ENCODE data around the gene RND3. TPM values are rescaled to one million over a fixed set of nuclear protein-coding genes. Genes with fewer than 3 reads are reported as not detected.

Gene RND3
- polyA plus RNA-seq, 2 of the 4 experiments (the other 2 are of a cell fraction), result 56.8 to 137 TPM

DNA sequence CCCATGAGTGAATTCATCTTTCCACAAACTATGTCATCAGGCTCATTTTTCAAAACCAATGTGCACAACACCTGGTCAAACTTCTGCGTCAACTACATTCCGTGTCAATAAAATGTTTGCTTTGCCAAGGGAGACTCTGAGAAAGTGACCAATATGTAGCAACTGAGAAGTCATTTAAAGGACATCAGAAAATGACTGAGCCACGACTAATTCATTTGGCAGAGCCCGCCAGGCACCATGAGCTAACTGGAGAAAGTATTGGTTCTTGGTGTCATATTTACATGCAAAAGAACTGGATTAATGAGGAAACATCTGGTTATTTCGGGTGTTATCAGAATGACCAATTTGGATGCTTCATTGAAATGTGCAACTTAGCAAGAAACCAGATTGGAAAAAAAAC, 7.2 kb downstream of the RND3 start:
- H3K27ac ChIP-seq, result peak overlapping the region; percentile 42 to 59; a peak in 5 of 6 replicates
- ChIA-PET CTCF (interaction anchor here (1.0 to 2.7 kb wide), 3 partner anchors 128 to 885 kb away, joined by 3 to 8 read pairs (median 3); no protein-coding TSS in a partner anchor), POLR2A (interaction anchor here (0.6 to 0.7 kb wide), 2 partner anchors 121 to 130 kb away, joined by 3 read pairs; no protein-coding TSS in a partner anchor)
- peak overlapping the region; percentile 97 for H3K4me2 ChIP-seq
- no peak for DNase-seq (ENCODE audit: low read depth in 1 of 2, low spot score in 1 of 2)
- no peak for FAIRE-seq
- peaks cover 94% of the 10 kb centered on the region for H3K4me1 ChIP-seq
- no peaks in the 10 kb centered on the region for H3K9me3 ChIP-seq
- ATAC-seq, result no peak
- H3K4me3 ChIP-seq, result peak overlapping the region; percentile 17; the same call in 2 of the 3 replicates
- 21% methylated on average over 5 of the region's 5 CpGs for WGBS (ENCODE audit: missing lambda C conversion rate)
- peak; percentile 42; the same call in 1 of the 2 replicates for TF ChIP-seq GATA3 (IDR thresholded peaks at IDR 0.05; ENCODE audit: borderline replicate concordance)
- no peak for TF ChIP-seq HDAC2 (IDR thresholded peaks at IDR 0.05)
- TF ChIP-seq FOSL2 (IDR thresholded peaks at IDR 0.05), result no peak
- 0 out of 2 replicates have a peak, but pooled peaks have one; percentile 31 for TF ChIP-seq FOSL2 (CRISPR knock-in tag; IDR thresholded peaks at IDR 0.05)
- peak in 1 of 2 experiments; percentile 35; a peak in 1 of 4 replicates for TF ChIP-seq CEBPB (IDR thresholded peaks at IDR 0.05)
- no peak for TF ChIP-seq CBX2 (IDR thresholded peaks at IDR 0.05; ENCODE audit: borderline replicate concordance, low read depth)
- TF ChIP-seq TFCP2L1 (CRISPR knock-in tag; IDR thresholded peaks at IDR 0.05), result peak; percentile 48; the same call in 1 of the 2 replicates

GRCh38 chr2:150479075-150479915, 8.2 kb downstream of the RND3 start:
- no peak for FAIRE-seq
- H3K4me2 ChIP-seq, result peak overlapping the region; percentile 97
- 11% methylated on average over 3 of the region's 3 CpGs for WGBS (ENCODE audit: missing lambda C conversion rate)
- DNase-seq (ENCODE audit: low read depth in 1 of 2, low spot score in 1 of 2), result no peak
- H3K27ac ChIP-seq, result peak overlapping the region; percentile 59 to 75
- CTCF ChIA-PET, result interaction anchor here (1.3 to 2.7 kb wide), 2 partner anchors 132 to 885 kb away, joined by 5 to 8 read pairs; no protein-coding TSS in a partner anchor
- peak in 1 of 2 experiments; percentile 6; a peak in 3 of 6 replicates for ATAC-seq
- H3K4me3 ChIP-seq, result peak overlapping the region; percentile 17; the same call in 2 of the 3 replicates
- H3K4me1 ChIP-seq, result peaks cover 100% of the 10 kb centered on the region
- H3K9me3 ChIP-seq, result no peaks in the 10 kb centered on the region
- POLR2A ChIA-PET, result interaction anchor here (1.2 kb wide), 1 partner anchor 13 kb away, joined by 3 read pairs; no protein-coding TSS in a partner anchor
- TF ChIP-seq, protein P1, sequence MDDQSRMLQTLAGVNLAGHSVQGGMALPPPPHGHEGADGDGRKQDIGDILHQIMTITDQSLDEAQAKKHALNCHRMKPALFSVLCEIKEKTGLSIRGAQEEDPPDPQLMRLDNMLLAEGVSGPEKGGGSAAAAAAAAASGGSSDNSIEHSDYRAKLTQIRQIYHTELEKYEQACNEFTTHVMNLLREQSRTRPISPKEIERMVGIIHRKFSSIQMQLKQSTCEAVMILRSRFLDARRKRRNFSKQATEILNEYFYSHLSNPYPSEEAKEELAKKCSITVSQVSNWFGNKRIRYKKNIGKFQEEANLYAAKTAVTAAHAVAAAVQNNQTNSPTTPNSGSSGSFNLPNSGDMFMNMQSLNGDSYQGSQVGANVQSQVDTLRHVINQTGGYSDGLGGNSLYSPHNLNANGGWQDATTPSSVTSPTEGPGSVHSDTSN (IDR thresholded peaks at IDR 0.05), result no peak
- TF ChIP-seq ESRRA (IDR thresholded peaks at IDR 0.05; ENCODE audit: borderline replicate concordance, low read length), result no peak
- no peak for TF ChIP-seq FOSL2 (IDR thresholded peaks at IDR 0.05)
- peak; percentile 28; the same call in 1 of the 2 replicates for TF ChIP-seq FOSL2 (CRISPR knock-in tag; IDR thresholded peaks at IDR 0.05)
- TF ChIP-seq HOXA7 (CRISPR knock-in tag; IDR thresholded peaks at IDR 0.05), result peak; percentile 10; the same call in 1 of the 2 replicates

DNA sequence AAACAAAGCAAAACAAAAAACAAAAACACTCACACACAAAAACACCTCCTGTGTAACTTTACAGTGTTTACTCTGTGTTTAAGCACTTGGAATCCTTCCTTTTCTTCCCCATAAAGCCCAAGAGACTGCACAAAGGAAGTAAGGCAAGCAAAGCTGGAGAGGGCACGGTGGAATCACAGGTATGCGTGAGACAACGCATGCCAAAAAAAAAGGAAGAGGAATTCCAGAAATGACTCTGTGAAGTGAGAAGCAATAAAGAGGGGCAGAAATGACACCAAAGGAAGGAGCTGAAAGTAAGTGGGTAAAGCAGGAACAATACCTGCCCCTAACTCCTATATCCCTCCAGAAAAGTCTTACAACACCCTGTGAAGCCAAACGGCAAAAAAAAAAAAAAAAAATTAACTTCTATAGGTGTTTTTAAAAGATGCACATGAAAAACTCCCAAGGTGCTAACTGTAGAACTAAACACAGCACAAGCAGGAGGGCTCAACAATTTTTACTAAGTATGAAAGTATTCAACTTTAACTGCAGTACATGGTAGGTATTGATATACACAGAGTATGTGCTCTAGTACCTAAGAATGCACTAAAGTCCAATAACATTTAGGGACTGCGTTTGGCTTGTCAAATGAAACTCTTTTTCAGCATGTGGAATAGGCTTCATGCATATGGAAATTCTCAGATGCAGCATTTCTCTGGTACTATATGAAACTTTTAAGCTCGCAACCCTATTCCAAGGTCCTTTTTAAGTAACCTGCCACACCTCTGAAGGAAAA, 9.1 kb downstream of the RND3 start:
- WGBS (ENCODE audit: missing lambda C conversion rate), result 15% methylated on average over 6 of the region's 6 CpGs
- CTCF ChIA-PET, result interaction anchor here (0.6 to 1.3 kb wide), 4 partner anchors 132 to 883 kb away, joined by 3 to 5 read pairs (median 4); no protein-coding TSS in a partner anchor
- Histone ChIP-seq H3K4me3 (peak overlapping the region; percentile 17), H3K4me1 (peaks cover 100% of the 10 kb centered on the region), H3K9me3 (no peaks in the 10 kb centered on the region), H3K27ac (peak overlapping the region; percentile 59 to 75; a peak in 5 of 6 replicates), H3K4me2 (peak overlapping the region; percentile 97)
- FAIRE-seq, result no peak
- POLR2A ChIA-PET, result interaction anchor here (0.6 to 1.2 kb wide), 2 partner anchors 12 to 102 kb away, joined by 3 read pairs; no protein-coding TSS in a partner anchor
- DNase-seq (ENCODE audit: low read depth in 1 of 2, low spot score in 1 of 2), result no peak
- TF ChIP-seq CHD4 (IDR thresholded peaks at IDR 0.05; ENCODE audit: borderline replicate concordance) (no peak), MAX (IDR thresholded peaks at IDR 0.05) (peak; percentile 24; the same call in 1 of the 2 replicates)
- TF ChIP-seq, protein P2, sequence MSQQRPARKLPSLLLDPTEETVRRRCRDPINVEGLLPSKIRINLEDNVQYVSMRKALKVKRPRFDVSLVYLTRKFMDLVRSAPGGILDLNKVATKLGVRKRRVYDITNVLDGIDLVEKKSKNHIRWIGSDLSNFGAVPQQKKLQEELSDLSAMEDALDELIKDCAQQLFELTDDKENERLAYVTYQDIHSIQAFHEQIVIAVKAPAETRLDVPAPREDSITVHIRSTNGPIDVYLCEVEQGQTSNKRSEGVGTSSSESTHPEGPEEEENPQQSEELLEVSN (IDR thresholded peaks at IDR 0.05; ENCODE audit: borderline replicate concordance, low read depth), result no peak
- ATAC-seq, result peak; percentile 7 to 13; a peak in 4 of 6 replicates
